ENCODE data around the gene CWC27.
"Not testable (repeated sequence)": the region's sequence is repeated elsewhere in the genome, so short reads cannot be mapped to it uniquely, and the experiment has no call there.

Gene CWC27

DNA sequence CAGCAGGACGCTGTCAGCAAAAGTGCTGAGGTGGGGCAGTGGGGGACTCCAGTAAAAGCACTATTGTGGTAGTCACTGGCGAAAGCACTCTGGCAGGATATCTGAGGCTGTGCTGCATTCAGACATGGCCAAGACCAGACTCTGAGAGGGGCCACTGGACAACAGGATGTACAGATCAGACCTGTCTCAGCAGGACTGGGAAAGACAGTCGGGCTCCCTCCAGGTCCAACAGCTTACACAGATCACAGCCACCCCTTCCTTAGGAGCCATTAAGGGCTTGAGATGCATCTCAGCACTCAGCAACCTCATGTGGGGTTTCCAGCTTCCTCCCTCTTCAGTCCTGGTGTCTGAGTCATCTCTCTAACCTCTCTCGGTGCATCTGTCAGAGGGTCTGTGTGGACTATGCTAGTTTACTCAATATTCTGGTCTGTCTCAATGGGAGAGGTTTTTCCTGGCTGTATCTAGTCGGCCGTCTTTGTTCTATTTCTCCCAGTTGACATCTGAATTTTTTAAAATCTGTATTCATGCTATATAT lies 154.5 kb downstream of the CWC27 start:
- ATAC-seq (peak; percentile 93), DNase-seq (no peak)

GRCh38 chr5:64925123-64925522 lies 156.4 kb downstream of the CWC27 start:
- DNase-seq, result no peak
- peak; percentile 32 for ATAC-seq

GRCh38 chr5:64929833-64930232 lies 161.1 kb downstream of the CWC27 start:
- DNase-seq (no peak), ATAC-seq (no peak)

DNA sequence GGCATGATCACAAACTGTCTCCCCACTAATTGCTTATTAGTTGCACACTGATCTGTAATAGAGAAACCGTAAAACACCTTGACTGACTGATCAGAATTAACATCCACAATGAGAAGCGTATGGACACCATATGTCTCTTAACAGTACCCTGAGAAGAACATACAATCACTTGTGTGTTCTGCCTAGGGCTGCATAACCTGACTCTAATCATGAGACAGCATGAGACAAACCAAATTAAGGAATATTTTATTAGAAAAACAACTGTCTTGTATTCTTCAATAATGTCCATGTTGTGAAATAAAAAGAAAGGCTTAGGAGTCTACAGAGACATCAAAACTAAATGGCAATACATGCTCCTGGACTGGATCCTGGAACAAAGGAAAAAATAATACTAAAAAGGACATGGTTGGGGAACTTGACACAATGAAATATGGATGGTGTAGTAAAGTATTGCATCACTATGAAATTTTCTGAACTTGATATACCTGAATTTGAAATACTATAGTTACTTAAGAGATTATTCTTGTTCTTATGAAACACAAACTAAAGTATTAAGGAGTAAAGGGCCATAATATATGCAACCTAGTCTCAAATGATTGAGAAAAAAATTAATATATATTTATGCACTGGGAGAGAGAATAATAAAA lies 162.1 kb downstream of the CWC27 start:
- no peak for DNase-seq
- ATAC-seq, result no peak

DNA sequence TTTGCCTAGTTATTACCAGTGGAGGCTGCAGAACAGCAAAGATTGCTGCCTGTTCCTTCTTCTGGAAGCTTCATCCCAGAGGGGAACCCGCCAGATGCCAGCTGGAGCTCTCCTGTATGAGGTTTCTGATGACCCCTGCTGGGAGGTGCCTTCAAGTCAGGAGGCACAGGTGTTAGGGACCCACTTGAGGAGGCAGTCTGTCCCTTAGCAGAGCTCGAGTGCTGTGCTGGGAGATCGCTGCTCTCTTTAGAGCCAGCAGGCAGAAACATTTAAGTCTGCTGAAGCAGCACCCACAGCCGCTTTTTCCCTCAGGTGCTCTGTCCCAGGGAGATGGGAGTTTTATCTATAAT lies 170.7 kb downstream of the CWC27 start:
- not testable (repeated sequence) for ATAC-seq, DNase-seq

DNA sequence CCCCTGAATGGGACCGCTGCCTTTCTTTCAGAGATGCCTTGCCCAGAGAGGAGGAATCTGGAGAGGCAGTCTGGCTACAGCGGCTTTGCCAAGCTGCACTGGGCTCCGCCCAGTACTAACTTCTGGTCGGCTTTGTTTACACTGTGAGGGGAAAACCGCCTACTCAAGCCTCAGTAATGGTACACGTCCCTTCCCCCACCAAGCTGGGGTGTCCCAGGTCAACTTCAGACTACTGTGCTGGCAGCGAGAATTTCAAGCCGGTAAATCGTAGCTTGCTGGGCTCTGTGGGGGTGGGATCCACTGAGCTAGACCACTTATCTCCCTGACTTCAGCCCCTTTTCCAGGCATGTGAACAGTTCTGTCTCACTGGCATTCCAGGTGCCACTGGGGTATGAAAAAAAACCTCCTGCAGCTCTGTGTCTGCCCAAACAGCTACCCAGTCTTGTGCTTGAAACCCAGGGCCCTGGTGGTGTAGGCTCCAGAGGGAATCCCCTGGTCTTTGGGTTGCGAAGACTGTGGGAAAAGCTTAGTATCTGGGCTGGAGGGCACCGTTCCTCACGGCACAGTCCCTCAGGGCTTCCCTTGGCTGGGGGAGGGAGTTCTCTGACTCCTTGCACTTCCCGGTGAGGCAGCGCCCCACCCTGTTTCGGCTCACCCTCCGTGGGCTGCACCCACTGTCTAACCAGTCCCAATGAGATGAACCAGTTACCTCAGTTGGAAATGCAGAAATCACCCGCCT lies 171.2 kb downstream of the CWC27 start:
- no peak for ATAC-seq
- no peak for DNase-seq

- ATAC-seq, result no peak
- no peak for DNase-seq
Observed at GRCh38 chr5:64942460-64942859, 173.7 kb downstream of the CWC27 start.

DNA sequence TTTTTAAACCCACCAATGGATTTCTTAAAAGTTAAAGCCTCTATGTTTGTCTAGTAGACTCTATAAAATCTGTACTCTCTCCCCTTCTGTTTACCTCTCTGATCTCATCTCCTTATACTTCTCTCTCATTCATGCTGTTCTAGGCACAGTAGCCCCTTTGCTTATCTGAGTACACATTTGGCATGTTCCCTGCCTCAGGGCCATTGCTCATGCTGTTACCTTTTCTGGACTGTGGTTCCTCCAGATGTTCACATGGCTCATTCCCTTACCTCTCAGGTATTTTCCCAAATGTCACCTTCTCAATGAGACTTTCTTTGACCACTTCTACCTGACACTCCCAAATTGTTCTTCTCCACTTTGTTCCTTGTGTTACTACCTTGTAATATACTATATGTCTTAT lies 176.1 kb downstream of the CWC27 start:
- no peak for DNase-seq

DNA sequence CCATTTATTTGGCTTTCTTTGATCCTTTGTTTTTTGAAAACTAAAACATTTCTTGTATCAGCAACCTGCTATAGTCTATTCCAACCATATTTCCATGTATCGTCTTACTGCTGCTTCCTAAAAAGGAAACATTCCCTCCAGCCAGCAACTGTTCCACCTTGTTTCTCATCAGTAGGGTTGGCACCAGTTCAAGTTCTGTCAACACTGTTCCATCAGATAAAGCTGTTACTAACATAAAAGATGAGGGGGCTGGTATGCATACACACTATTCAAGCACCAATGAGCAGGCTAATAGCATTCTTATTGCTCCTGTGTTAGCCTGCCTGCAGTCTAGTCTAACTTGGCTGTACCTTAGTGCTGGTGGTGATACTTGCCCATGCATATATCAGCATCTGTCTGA lies 178.3 kb downstream of the CWC27 start:
- ATAC-seq, result no peak
- DNase-seq, result no peak

More for the DNA sequence above, 176.1 kb downstream of the CWC27 start:
- ATAC-seq, result no peak

DNA sequence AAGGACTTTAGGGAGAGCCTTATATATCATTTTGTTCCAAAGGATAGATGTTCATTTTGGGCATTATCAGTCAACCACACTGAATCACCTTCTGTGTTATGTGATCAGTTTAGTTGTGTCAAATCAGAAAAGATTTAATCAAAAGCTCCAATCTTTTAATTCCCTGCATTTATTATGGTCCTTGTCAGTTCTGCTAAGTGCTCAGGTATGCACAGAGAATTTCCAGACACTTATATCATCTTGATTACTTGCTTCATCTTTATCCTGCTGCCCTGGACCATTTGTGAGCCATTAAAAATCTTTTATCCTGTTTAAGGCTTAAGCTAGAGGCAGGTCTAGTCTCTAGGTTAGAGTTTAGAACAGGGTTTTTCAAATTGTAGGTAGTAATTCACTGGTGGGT lies 179.1 kb downstream of the CWC27 start:
- ATAC-seq, result no peak
- no peak for DNase-seq

DNA sequence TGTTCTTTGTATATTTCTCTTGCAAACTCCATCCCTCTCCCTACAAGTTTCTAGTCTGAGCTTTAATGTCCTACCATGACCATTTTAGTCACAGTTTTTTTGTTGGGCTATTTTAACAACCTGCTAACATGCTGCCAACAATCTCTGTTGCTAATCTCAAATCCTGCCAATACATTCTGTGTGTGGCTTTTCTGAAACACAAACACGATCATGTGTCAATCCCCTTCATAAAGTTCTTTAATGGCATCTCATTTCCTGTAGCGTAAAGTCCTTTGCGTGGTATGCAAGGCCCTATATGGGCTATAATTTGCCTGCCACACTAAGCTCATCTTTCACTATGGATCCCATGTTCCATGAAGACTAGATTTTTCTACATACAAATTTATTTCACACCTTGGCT lies 180.6 kb downstream of the CWC27 start:
- ATAC-seq (no peak), DNase-seq (no peak)

GRCh38 chr5:64952951-64953673 lies 184.4 kb downstream of the CWC27 start:
- ATAC-seq (no peak), DNase-seq (no peak)

DNA sequence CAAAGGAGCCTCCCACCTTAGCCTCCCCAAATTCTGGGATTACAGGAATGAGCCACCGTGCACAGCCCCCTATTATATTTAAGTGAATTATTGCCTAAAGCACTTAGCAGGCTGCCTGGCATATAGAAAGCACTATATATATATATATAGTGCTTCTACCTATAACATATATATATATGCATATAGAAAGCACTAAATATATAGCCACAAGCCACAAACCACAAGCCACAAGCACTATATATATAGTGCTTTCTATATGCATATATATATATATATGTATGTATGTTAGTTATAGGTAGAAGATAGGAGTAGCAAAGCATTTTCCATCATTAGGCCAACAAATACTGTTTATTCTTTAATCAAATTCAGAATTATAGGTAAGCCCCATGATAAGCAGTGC lies 185.8 kb downstream of the CWC27 start:
- ATAC-seq (no peak), DNase-seq (no peak)

DNA sequence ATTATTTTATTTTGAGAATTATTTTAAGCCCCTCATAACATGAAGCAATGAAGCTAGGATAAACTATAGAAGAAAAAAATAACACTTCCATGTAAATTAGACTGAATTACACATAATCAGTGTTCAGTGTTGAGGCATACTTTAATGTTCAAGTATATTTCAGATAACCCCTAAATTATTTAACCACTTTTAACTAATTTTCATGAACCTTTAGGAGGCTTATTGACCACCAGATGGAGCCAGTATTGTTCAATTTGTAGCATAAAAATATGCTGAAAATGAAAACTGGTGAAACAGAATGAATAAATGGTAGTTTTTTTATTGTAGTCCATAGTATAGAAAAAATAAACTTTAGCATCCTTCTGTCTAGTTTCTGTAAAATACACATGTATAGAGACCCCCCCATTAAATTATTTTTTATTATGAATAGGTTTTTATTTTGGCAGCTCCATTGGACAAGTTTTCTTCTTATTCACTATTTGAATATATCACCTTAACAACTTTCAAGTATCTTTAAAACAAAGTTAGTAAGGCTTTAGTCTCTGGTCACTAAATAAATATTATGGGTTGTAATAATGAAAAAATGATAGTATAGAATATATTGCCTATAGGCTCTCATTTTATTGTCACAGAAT lies 190.1 kb downstream of the CWC27 start:
- DNase-seq, result no peak

GRCh38 chr5:64963278-64963677 lies 194.5 kb downstream of the CWC27 start:
- ATAC-seq (no peak), DNase-seq (no peak)

More for the DNA sequence above, 190.1 kb downstream of the CWC27 start:
- no peak for ATAC-seq

- DNase-seq, result no peak
- ATAC-seq, result no peak
Observed at GRCh38 chr5:64968591-64969110, 199.9 kb downstream of the CWC27 start.

- DNase-seq, result no peak
- no peak for ATAC-seq
Observed at GRCh38 chr5:64969578-64969977, 200.8 kb downstream of the CWC27 start.

- ATAC-seq (no peak), DNase-seq (no peak)
Observed at GRCh38 chr5:64971513-64971912, 202.8 kb downstream of the CWC27 start.

GRCh38 chr5:64971990-64972389 lies 203.3 kb downstream of the CWC27 start:
- no peak for ATAC-seq

DNA sequence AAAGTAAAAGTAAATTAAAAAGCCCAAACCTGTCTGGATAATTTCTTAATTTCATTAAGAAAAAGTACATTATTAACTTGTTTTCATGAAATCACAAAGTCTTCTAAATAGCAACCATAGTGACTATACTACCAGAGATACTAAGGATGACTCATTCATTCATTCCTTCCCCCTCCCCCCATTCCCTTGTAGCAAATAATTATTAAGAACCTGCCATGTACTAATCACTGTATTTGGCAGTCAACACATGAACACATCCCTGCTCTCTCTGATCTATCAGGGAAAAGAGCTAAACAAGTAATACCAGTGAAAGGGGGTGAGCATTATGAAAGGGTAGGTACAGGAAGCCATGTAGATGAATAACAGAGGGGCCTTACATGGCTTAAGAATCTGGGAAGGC lies 203.9 kb downstream of the CWC27 start:
- no peak for ATAC-seq
- no peak for DNase-seq

More at GRCh38 chr5:64971990-64972389, 203.3 kb downstream of the CWC27 start:
- DNase-seq, result no peak

GRCh38 chr5:64973215-64973614 lies 204.5 kb downstream of the CWC27 start:
- DNase-seq (no peak), ATAC-seq (no peak)

GRCh38 chr5:64977779-64978178 lies 209.0 kb downstream of the CWC27 start:
- peak; percentile 84 for ATAC-seq
- peak; percentile 4 for DNase-seq

All from stimulated activated naive CD8-positive, alpha-beta T cell treated with anti-CD3 and anti-CD28 coated beads, Interleukin-15, Interleukin-2, amounts not matched to agents 100 U/mL and 50 U/mL, for 24 hours (primary cell).